OCI-LY7 (cell line): Measurements from ENCODE around the gene SCLT1. TPM values are rescaled to one million over a fixed set of nuclear protein-coding genes. Genes with fewer than 3 reads are reported as not detected.

Source experiments
- BruUV-seq: library from RNA; stranded (reverse); fragments of 400-500 nt; replicated peaks from 2 replicates; lab custom pipeline; 2021; lab: Mats Ljungman, UMichigan
- CTCF ChIA-PET: fragments of 300-600 bp; sonication (Branson Sonifier 250); formaldehyde crosslinking; loops from one replicate; lab custom pipeline; 2022; ENCODE audit warnings: antibody characterized with exemption; ENCODE audit not compliant: unreplicated experiment; lab: Charles Lee
- POLR2A ChIA-PET: fragments of 300-600 bp; sonication (Branson Sonifier 250); formaldehyde crosslinking; loops from one replicate; lab custom pipeline; 2022; ENCODE audit warnings: antibody characterized with exemption; lab: Charles Lee
- DNase-seq: peaks from one replicate; pipeline ENCODE4 v3.0.0-alpha.2; 2015; ENCODE audit warnings: low spot score
- H2AFZ ChIP-seq: fragments of 200-600 bp; sonication (generic), shearing (Covaris generic); 2 replicates; pipeline ENCODE4 v1.6.1; 2014; ENCODE audit warnings: mild to moderate bottlenecking, antibody characterized with exemption, low read length, moderate library complexity
- H3K27ac ChIP-seq: fragments of 200-600 bp; sonication (generic); 2 replicates; pipeline ENCODE4 v1.5.1; 2014; ENCODE audit warnings: mixed run types, low read depth, mild to moderate bottlenecking, moderate library complexity, low read length, inconsistent platforms; ENCODE audit not compliant: poor library complexity, severe bottlenecking
- H3K36me3 ChIP-seq: fragments of 200-600 bp; sonication (generic); 2 replicates; pipeline ENCODE4 v1.6.1; 2014; ENCODE audit warnings: mild to moderate bottlenecking, antibody characterized with exemption, low read length, moderate library complexity, mixed read lengths; ENCODE audit not compliant: insufficient read depth
- H3K4me1 ChIP-seq: fragments of 200-600 bp; sonication (generic); 2 replicates; pipeline ENCODE4 v1.5.1; 2014; ENCODE audit warnings: mild to moderate bottlenecking, low read length; ENCODE audit not compliant: insufficient read depth, poor library complexity, severe bottlenecking
- H3K4me2 ChIP-seq: fragments of 200-600 bp; sonication (generic); 2 replicates; pipeline ENCODE4 v1.6.1; 2014; ENCODE audit warnings: mild to moderate bottlenecking, low read length
- H3K4me3 ChIP-seq: fragments of 200-600 bp; sonication (generic); 2 replicates; pipeline ENCODE4 v1.5.1; 2014; ENCODE audit warnings: mild to moderate bottlenecking, low read depth, low read length; ENCODE audit not compliant: poor library complexity, severe bottlenecking
- H3K79me2 ChIP-seq: fragments of 200-600 bp; sonication (generic); 2 replicates; pipeline ENCODE4 v1.6.1; 2016; ENCODE audit warnings: low read depth, mild to moderate bottlenecking, low read length, moderate library complexity, mixed read lengths; ENCODE audit not compliant: insufficient read depth
- H3K9me2 ChIP-seq: fragments of 200-600 bp; sonication (generic); 2 replicates; pipeline ENCODE4 v1.6.1; 2016; ENCODE audit warnings: mild to moderate bottlenecking, low read length, mixed read lengths; ENCODE audit not compliant: insufficient read depth
- H3K9me3 ChIP-seq: fragments of 200-600 bp; sonication (generic); 2 replicates; pipeline ENCODE4 v1.6.1; 2014; ENCODE audit warnings: mild to moderate bottlenecking, mixed run types, low read length, mixed read lengths
- H4K20me1 ChIP-seq: fragments of 200-600 bp; sonication (generic); 2 replicates; pipeline ENCODE4 v1.6.1; 2014; ENCODE audit warnings: mild to moderate bottlenecking, antibody characterized with exemption, low read length, moderate library complexity, mixed read lengths; ENCODE audit not compliant: insufficient read depth
- CTCF ChIP-seq: fragments of 200-600 bp; sonication (generic); conservative IDR thresholded peaks from 2 replicates; pipeline ENCODE4 v1.5.1; 2014; ENCODE audit warnings: mild to moderate bottlenecking, antibody characterized with exemption, low read length, moderate library complexity, mixed read lengths
- EZH2phosphoT487 ChIP-seq: fragments of 200-600 bp; sonication (generic); IDR thresholded peaks from 2 replicates; pipeline ENCODE4 v1.6.1; 2018; ENCODE audit warnings: low read depth, borderline replicate concordance, mild to moderate bottlenecking, mixed run types, antibody characterized with exemption, low read length, moderate library complexity, mixed read lengths
- intact Hi-C: fragments of 100-400 bp; cut with micrococcal nuclease; formaldehyde crosslinking; loops from one replicate; pipeline ENCODE4 v1.10.0; 2022; ENCODE audit not compliant: unreplicated experiment
- total RNA-seq, 2 experiments: library from RNA; depleted of rRNA in 1 of 2; stranded (reverse); fragments of >200 nt in 1 of 2; shearing (Covaris generic) in 1 of 2; gene quantifications; 2 replicates each; pipeline ENCODE4 v1.2.3, GENCODE V29; 2014 to 2022

SCLT1 gene
- total RNA-seq, 2 experiments from 2014 or later: 36.9 to 42.0 TPM

DNA sequence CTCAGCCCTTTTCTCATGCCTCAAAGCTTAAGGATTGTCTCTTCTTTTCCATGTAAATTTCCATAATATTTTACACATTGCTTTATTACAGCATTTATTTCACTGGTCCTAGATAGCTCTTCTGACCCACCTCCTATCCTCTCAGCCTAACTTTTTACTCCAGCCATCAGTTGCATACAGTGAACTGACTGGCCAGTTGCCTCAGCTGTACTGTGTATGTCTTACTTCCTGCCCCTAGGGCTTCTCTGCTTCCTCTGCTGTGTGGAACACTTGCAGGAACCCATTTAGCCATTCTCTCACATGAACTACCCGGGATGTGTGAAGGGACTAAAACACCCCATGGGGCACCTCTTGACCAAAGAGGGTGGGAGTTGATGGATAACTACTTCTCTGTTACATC, 20.6 kb upstream of the SCLT1 start:
- DNase-seq: no peak
- no peak overlapping the region for H3K4me2 ChIP-seq
- H3K4me3 ChIP-seq: no peak overlapping the region
- ChIA-PET POLR2A (interaction anchor here (0.7 to 1.7 kb wide), 2 partner anchors 16 to 954 kb away, joined by 3 to 4 read pairs; no protein-coding TSS in a partner anchor), CTCF (no interaction called here)
- no peaks in the 10 kb centered on the region; the same call in 1 of the 2 replicates for H3K9me2 ChIP-seq
- intact Hi-C loops: no loop called here
- no TSS peak for BruUV-seq
- no peaks in the 10 kb centered on the region for H3K4me1 ChIP-seq
- H3K79me2 ChIP-seq: no peaks in the 10 kb centered on the region
- no peak overlapping the region for H2AFZ ChIP-seq
- H4K20me1 ChIP-seq: no peaks in the 10 kb centered on the region
- no peaks in the 10 kb centered on the region for H3K36me3 ChIP-seq
- no peak overlapping the region for H3K27ac ChIP-seq
- TF ChIP-seq CTCF: no peak
- no peak for TF ChIP-seq EZH2phosphoT487
- no peaks in the 10 kb centered on the region for H3K9me3 ChIP-seq

- ChIA-PET POLR2A (interaction anchor here (0.5 to 1.7 kb wide), 3 partner anchors 15 to 955 kb away, joined by 3 to 4 read pairs (median 3); no protein-coding TSS in a partner anchor), CTCF (no interaction called here)
- no peaks in the 10 kb centered on the region for H3K9me3 ChIP-seq
- no peaks in the 10 kb centered on the region for H3K79me2 ChIP-seq
- no peak overlapping the region for H3K27ac ChIP-seq
- H2AFZ ChIP-seq: no peak overlapping the region
- DNase-seq: no peak
- H3K4me3 ChIP-seq: no peak overlapping the region
- no peaks in the 10 kb centered on the region for H3K36me3 ChIP-seq
- no peaks in the 10 kb centered on the region for H3K4me1 ChIP-seq
- H4K20me1 ChIP-seq: no peaks in the 10 kb centered on the region
- H3K9me2 ChIP-seq: no peaks in the 10 kb centered on the region; the same call in 1 of the 2 replicates
- intact Hi-C loops: no loop called here
- BruUV-seq: no TSS peak
- TF ChIP-seq EZH2phosphoT487 (no peak), CTCF (no peak)
- H3K4me2 ChIP-seq: no peak overlapping the region
Measured at GRCh38 chr4:129113434-129113833, 20.1 kb upstream of the SCLT1 start.

DNA sequence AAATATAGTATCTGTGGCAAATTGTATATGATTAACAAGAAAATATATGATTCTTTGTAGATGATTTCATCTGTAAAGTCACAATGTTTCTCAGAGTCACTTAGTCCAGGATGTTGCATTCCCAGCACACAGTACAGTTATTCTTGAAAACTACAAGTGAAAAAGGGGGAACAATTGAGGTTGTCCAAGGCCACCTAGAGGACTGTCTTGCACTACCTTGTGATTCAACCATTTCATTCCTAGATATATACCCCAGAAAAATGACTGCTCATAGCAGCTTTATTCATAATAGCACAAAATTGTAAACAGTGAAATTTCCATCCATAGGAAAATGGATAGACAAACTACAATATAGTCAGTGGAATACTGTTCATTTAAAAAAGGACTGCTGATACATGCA, 18.6 kb upstream of the SCLT1 start:
- POLR2A ChIA-PET: interaction anchor here (1.0 kb wide), 1 partner anchor 19 kb away, joined by 3 read pairs; the partner anchor contains the start of gene SCLT1
- H3K4me3 ChIP-seq: no peak overlapping the region

More for the DNA sequence above, 18.6 kb upstream of the SCLT1 start:
- Histone ChIP-seq H4K20me1 (no peaks in the 10 kb centered on the region), H3K4me1 (no peaks in the 10 kb centered on the region), H3K9me3 (no peaks in the 10 kb centered on the region), H3K79me2 (no peaks in the 10 kb centered on the region), H3K4me2 (no peak overlapping the region), H3K9me2 (no peaks in the 10 kb centered on the region; the same call in 1 of the 2 replicates), H2AFZ (no peak overlapping the region), H3K36me3 (no peaks in the 10 kb centered on the region), H3K27ac (no peak overlapping the region)
- BruUV-seq: no TSS peak
- CTCF ChIA-PET: no interaction called here
- TF ChIP-seq EZH2phosphoT487 (no peak), CTCF (peak; percentile 31)
- DNase-seq: no peak
- intact Hi-C loops: no loop called here
